ENCODE data around the gene ST14. TPM values are rescaled to one million over a fixed set of nuclear protein-coding genes. Genes with fewer than 3 reads are reported as not detected.

ST14 gene
- total and polyA plus RNA-seq, 12 donors, result 0.30 to 5.7 (median 0.67) TPM

- Histone ChIP-seq H3K27me3 (no peaks in the 10 kb centered on the region), H3K36me3 (no peaks in the 10 kb centered on the region), H3K9me3 (peaks cover 0 to 4% (median 0%) of the 10 kb centered on the region in 11 donors), H3K27ac (peak overlapping the region; percentile 67 to 86 (median 80)), H3K4me3 (no peak overlapping the region), H3K4me1 (peaks cover 20 to 51% (median 47%) of the 10 kb centered on the region in 9 donors)
- TF ChIP-seq CTCF (IDR thresholded peaks at IDR 0.05), result no peak
- WGBS, 2 donors, result 42 to 47% methylated on average over 11 of the region's 11 CpGs
- intact Hi-C loops (cut with DNase I), result no loop called here
- DNase-seq, result peak in 1 of 2 donors; percentile 23
- peak; percentile 56 to 86 (median 80) for ATAC-seq
These were observed 22.0 kb downstream of the ST14 start for GRCh38 chr11:130181295-130182272.

- Histone ChIP-seq H3K27me3 (no peaks in the 10 kb centered on the region), H3K27ac (no peak overlapping the region), H3K4me3 (no peak overlapping the region), H3K36me3 (no peaks in the 10 kb centered on the region), H3K9me3 (peaks cover 0 to 4% (median 0%) of the 10 kb centered on the region in 11 donors), H3K4me1 (peaks cover 13 to 36% (median 33%) of the 10 kb centered on the region in 9 donors)
- ATAC-seq (no peak), DNase-seq (no peak)
- intact Hi-C loops (cut with DNase I), result no loop called here
- no peak for TF ChIP-seq CTCF (IDR thresholded peaks at IDR 0.05)
- 75 to 78% methylated on average over 11 of the region's 11 CpGs for WGBS, 2 donors
These were observed 24.5 kb downstream of the ST14 start for GRCh38 chr11:130183878-130184610.

- no peaks in the 10 kb centered on the region for H3K36me3 ChIP-seq
- no peak overlapping the region for H3K4me3 ChIP-seq
- ATAC-seq (no peak), DNase-seq (no peak)
- no peak overlapping the region for H3K27ac ChIP-seq
- H3K4me1 ChIP-seq, result peaks cover 0 to 11% (median 3%) of the 10 kb centered on the region in 9 donors
- intact Hi-C loops (cut with DNase I), result no loop called here
- H3K9me3 ChIP-seq, result peaks cover 0 to 4% (median 0%) of the 10 kb centered on the region in 11 donors
- 96% methylated on average over 13 of the region's 13 CpGs for WGBS, 2 donors
- H3K27me3 ChIP-seq, result no peaks in the 10 kb centered on the region
- TF ChIP-seq CTCF (IDR thresholded peaks at IDR 0.05), result no peak
These were observed 27.5 kb downstream of the ST14 start for GRCh38 chr11:130187096-130187495.

GRCh38 chr11:130188047-130188446 is 28.5 kb downstream of the ST14 start:
- intact Hi-C loops (cut with DNase I), result no loop called here
- Histone ChIP-seq H3K4me1 (peaks cover 0 to 6% (median 0%) of the 10 kb centered on the region in 9 donors), H3K36me3 (no peaks in the 10 kb centered on the region), H3K27me3 (no peaks in the 10 kb centered on the region), H3K27ac (no peak overlapping the region), H3K9me3 (peaks cover 0 to 4% (median 0%) of the 10 kb centered on the region in 11 donors), H3K4me3 (no peak overlapping the region)
- TF ChIP-seq CTCF (IDR thresholded peaks at IDR 0.05), result no peak
- DNase-seq (no peak), ATAC-seq (no peak)
- WGBS, 2 donors, result 92 to 95% methylated on average over 14 of the region's 14 CpGs

All from heart right ventricle (tissue), 16 donors.